ENCODE measurements around the gene TRPC4AP.
"Not testable (repeated sequence)": the region's sequence is repeated elsewhere in the genome, so short reads cannot be mapped to it uniquely, and the experiment has no call there.

Gene TRPC4AP

GRCh38 chr20:35104685-35105295 is 12.2 kb upstream of the TRPC4AP start:
- DNase-seq: no peak

GRCh38 chr20:35101620-35102019 is 9.0 kb upstream of the TRPC4AP start:
- DNase-seq: no peak

GRCh38 chr20:35093267-35093884 is 769 bp upstream of the TRPC4AP start:
- no peak for DNase-seq

GRCh38 chr20:35091816-35092523 is 637 bp downstream of the TRPC4AP start:
- DNase-seq: peak; percentile 65

DNA sequence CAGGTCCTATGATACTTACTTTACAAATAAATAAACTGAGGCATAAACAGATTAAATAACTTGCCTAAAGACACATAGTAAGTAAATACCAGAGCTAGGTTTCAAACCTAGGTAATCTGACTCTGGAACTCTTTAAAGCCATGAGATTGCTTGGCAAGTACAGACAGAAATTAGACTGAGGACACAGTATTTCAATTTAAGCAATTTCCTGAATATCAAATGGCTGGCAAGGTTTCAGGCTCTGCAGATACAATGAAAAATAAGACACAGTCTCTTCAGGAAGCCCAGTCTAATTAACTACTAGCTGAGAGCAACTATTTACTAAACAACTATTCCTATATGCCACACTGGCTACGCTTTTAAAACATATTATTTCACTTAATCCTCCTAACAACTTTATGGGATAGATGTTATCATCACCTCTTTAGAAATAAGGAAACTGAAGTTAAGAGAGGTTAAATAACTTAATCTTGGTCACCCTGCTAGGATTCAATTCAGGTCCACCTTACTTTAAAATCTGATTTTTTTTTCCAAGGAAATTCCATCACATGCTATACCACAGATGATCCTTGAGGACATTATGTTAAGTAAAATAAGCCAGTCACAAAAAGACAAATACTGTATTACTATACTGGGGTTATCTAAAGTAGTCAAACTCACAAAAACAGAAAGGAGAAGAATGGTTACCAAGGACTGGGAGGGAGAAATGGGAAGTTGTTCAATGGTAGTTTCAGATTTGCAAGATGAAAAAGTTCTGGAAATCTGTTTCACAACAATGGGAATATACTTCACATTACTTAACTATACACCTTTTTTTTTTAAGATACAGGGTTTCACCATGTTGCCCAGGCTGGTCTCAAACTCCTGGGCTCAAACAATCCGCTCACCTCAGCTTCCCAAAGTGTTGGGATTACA is 4.1 kb downstream of the TRPC4AP start:
- DNase-seq: no peak

DNA sequence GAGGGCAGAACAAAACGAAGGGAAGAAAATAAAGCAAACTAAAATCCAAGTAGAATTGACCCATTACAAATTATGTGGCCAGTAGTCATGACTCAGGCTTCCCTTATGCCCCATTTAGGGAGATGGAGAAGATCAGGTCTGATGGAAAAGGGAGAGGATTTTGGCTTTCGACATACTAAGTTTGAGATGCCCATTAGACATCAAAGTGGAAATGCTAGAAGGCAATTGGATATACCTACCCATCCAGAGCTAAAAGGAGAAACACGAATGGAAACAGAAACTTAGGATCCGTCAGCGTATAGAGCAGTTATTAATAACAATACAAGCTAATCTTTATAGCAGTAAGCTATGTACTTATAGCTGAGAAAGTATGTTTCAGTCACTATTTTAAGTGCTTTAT is 4.8 kb downstream of the TRPC4AP start:
- no peak for DNase-seq

DNA sequence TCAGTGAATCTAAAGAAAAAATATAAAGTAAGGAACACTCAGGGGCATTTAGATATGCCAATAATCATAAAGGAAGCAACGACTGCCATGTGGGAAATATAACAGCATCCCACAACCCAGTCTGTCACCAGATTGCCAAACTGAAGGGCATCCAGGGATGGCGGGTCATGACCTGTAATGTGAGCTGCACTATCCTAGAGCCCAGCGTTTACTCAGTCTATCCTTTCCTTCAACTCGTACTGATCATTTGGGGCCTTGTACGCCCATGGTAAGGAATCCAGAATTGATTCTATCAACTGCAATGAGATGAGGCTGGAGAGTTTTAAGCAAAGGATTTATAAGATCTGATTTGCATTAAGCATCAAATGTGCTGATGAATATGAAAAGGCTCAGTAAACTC is 5.3 kb downstream of the TRPC4AP start:
- DNase-seq: no peak

DNA sequence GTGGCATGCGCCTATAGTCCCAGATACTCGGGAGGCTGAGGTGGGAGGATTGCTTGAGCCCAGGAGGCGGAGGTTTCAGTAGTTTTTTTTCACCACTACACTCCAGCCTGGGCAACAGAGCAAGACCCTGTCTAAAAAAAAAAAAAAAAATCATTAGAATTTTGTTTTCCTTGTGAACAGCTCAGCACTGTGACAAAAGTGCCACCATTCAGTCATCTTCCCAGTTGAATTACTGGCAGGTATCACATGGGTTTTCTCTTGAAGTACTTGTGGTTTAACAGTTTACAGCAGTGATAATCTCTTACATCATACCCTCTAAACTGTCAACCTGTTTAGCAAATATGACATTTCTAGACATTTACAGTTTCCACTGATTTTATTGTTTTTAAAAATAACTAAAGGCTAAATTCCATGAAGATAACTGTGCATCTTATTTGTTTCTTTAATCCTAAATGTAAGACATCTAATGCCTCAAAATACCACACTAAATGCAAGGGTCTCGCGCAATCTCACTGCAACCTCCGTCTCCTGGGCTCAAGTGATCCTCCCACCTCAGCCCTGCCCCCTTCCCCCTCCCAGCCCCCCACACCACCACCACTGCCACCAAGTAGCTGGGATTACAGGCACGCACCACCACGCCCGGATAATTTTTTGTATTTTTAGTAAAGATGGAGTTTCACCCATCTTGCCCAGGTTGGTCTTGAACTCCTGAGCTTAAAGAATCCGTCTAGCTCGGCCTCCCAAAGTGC is 7.0 kb downstream of the TRPC4AP start:
- DNase-seq: no peak

DNA sequence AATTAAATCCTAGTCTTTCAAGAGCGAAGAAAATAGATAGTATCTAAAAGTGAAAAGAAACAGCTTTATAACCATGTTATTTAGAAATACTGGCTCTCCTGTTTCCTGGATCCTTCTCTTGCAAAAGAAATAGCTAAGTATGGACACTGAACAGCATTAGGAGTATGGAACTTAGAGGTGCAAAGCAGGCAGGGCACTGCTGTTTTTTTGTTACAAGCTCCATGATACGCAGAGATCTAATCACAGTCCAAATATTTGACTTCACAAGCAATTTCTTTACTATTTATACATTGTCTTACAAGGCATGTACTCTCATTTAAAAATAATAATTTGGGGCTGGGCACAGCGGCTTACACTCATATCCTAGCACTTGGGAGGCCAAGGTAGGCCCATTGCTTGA is 7.6 kb downstream of the TRPC4AP start:
- DNase-seq: no peak

DNA sequence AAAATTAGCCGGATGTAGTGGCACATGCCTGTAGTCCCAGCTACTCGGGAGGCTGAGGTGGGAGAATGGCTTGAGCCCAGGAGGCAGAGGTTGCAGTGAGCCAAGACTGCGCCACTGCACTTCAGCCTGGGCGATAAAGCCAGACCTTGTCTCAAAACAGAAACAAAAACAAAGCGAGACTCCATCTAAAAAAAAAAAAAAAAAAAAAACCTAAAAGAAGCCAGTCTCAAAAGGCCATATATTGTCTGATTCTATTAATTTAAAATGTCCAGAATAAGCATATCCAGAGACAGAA is 12.3 kb downstream of the TRPC4AP start:
- DNase-seq: not testable (repeated sequence)

DNA sequence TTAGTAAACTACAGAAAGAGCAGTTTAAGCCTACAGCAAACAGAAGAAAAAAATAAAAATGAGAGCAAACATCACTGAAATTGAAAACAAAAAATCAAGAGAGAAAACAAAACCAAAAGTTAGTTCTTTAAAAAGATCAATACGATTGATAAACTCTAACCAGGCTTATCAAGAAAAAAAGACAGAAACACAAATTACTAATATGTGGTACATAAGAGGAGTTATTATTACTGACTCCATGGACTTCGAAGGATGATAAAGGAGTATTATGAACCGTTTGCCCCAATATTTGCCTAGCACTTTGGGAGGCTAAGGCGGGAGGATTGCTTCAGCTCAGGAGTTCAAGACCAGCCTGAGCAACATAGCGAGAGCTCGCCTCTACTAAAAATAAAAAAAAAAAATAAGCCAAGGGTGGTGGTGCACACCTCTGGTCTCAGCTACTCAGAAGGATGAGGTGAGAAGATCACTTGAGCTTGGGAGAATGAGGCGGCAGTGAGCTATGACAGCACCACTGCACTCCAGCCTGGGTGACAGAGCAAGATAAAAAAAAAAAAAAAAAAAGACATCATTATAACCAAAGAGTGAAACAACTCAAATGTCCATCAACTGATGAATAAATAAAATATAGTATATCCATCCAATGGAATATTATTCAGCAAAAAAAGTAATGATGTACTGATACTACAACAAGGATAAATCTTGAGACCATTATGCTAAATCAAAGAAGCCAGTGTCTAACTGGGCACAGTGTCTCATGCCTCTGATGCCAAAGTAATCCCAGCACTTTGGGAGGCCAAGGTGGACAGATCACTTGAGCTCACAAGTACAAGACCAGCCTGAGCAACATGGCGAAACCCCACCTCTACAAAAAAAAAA is 12.9 kb downstream of the TRPC4AP start:
- DNase-seq: no peak

DNA sequence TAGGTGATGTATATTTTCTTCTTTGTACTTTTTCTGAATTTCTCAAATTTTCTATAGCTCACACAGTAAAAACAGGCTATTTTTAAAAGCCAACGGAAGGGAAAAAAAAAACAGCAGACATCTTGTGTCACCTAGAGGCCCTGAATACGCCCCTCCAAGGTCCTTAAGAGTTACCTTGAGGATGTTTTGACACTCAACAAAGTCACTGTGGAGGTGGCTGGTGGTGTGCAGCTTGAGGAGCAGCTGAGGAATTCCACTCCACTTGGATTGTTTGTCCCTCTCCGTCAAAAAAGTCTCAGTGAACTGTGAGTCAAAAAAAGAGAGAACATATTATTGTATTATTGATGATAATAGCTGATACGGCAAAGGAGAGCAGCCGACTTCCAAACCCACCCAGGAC is 14.7 kb downstream of the TRPC4AP start:
- DNase-seq: no peak

GRCh38 chr20:35077341-35077740 is 15.3 kb downstream of the TRPC4AP start:
- DNase-seq: no peak

DNA sequence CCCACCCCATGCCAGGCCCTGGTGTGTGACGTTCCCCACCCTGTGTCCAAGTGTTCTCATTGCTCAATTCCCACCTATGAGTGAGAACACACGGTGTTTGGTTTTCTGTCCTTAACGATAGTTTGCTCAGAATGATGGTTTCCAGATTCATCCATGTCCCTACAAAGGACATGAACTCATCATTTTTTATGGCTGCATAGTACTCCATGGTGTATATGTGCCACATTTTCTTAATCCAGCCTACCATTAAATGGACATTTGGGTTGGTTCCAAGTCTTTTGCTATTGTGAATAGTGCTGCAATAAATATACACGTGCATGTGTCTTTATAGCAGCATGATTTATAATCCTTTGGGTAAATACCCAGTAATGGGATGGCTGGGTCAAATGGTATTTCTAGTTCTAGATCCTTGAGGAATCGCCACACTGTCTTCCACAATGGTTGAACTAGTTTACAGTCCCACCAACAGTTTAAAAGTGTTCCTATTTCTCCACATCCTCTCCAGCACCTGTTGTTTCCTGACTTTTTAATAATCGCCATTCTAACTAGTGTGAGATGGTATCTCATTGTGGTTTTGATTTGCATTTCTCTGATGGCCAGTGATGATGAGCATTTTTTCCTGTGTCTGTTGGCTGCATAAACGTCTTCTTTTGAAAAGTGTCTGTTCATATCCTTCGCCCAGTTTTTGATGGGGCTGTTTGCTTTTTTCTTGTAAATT is 21.0 kb downstream of the TRPC4AP start:
- DNase-seq: not testable (repeated sequence)

GRCh38 chr20:35066194-35066593 is 26.4 kb downstream of the TRPC4AP start:
- no peak for DNase-seq

- DNase-seq: no peak
Observed at GRCh38 chr20:35065181-35065580, 27.4 kb downstream of the TRPC4AP start.

DNA sequence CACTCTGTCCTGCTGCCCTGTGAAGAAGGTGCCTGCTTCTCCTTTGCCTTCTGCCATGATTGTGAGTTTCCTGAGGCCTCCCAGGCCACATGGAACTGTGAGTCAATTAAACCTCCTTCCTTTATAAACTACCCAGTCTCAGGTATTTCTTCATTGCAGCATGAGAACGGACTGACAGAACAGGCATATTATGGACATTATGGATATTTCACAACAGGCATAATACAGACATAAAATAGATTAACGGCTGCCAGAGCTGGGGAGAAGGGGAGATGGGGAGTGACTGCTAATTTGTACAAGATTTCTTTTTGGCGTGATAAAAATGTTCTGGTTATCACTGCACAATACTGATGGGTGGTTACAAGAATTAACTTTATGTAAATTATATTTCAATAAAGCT is 29.4 kb downstream of the TRPC4AP start:
- no peak for DNase-seq

DNA sequence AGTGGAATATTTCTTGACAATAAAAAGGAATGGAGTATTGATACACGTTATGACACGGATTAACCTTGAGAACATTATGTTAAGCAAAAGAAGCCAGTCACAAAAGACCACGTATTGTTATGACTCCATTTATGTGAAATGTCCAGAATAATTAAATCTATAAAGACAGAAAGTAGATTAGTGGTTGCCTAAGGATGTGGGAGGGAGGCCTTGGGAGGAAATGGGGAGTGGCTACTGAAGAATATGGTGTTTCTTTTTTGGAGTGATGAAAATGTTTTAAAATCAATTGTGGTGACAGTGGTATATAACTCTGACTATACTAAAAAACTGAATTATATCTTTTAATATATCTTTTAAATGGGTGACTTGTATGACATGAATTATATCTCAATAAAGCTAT is 30.1 kb downstream of the TRPC4AP start:
- DNase-seq: no peak

DNA sequence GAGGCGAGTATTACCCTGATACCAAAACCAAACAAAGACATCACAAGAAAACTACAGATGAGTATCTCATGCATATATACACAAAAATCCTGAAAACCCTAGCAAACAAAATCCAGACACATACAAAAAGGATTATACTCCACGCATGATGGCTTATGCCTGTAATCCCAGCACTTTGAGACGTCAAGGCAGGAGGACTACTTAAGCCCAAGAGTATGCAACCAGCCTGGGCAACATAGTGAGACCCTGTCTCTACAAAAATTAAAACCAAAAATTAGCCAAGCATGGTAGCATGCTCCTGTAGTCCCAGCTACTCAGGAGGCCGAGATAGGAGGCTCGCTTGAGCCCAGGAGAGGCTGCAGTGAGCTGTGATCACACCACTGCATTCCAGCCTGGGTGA is 32.4 kb downstream of the TRPC4AP start:
- no peak for DNase-seq

GRCh38 chr20:35059612-35060011 is 33.0 kb downstream of the TRPC4AP start:
- DNase-seq: no peak

- DNase-seq: no peak
Observed at GRCh38 chr20:35059110-35059509, 33.5 kb downstream of the TRPC4AP start.

Measured in activated CD8-positive, alpha-beta memory T cell treated with anti-CD3 and anti-CD28 coated beads, Interleukin-2, amount 50 U/mL, for 48 hours (primary cell).